Fibroblast of lung (primary cell): ENCODE measurements around the gene RAPGEF2. TPM values are rescaled to one million over a fixed set of nuclear protein-coding genes. Genes with fewer than 3 reads are reported as not detected.
A peak's percentile ranks its signal among the peaks of the same experiment; 100 is the strongest.

ENCODE experiments used
- DNase-seq, 2 donors: peaks; one replicate each; pipeline versions ENCODE4 v3.0.0 to v3.0.0-alpha.2; 2010; ENCODE audit warnings: low read depth in 2 of 2
- H2AFZ ChIP-seq: 2 replicates; pipeline ENCODE4 v1.5.1; 2012; ENCODE audit warnings: low read length, control low read depth, inconsistent platforms
- H3K27ac ChIP-seq: 2 replicates; pipeline ENCODE4 v1.5.1; 2011; ENCODE audit warnings: low read length, control low read depth; ENCODE audit not compliant: insufficient read depth
- H3K27me3 ChIP-seq: 2 replicates; pipeline ENCODE4 v1.5.1; 2011; ENCODE audit warnings: mild to moderate bottlenecking, low read length; ENCODE audit not compliant: control insufficient read depth, insufficient read depth
- H3K36me3 ChIP-seq: 2 replicates; pipeline ENCODE4 v1.5.1; 2011; ENCODE audit warnings: low read length; ENCODE audit not compliant: control insufficient read depth, insufficient read depth
- H3K4me1 ChIP-seq: 2 replicates; pipeline ENCODE4 v1.5.1; 2011; ENCODE audit warnings: low read length; ENCODE audit not compliant: control insufficient read depth, insufficient read depth; ENCODE audit errors: extremely low read depth
- H3K4me2 ChIP-seq: 2 replicates; pipeline ENCODE4 v1.5.1; 2011; ENCODE audit warnings: low read length, control low read depth; ENCODE audit not compliant: insufficient read depth; ENCODE audit errors: extremely low read depth
- H3K4me3 ChIP-seq, 4 experiments: fragments of 200-600 bp in 1 of 4; sonication (generic) in 1 of 4; replicated peaks in 1 of 4; 2 replicates each; pipeline ENCODE4 v1.5.1; 2011 to 2016; ENCODE audit warnings: low read length in 4 of 4, low read depth in 3 of 4, mild to moderate bottlenecking in 3 of 4, control low read depth in 2 of 4, inconsistent platforms in 1 of 4, mixed read lengths in 1 of 4; ENCODE audit not compliant: insufficient read depth in 1 of 4; ENCODE audit errors: control extremely low read depth in 1 of 4
- H3K79me2 ChIP-seq: 2 replicates; pipeline ENCODE4 v1.5.1; 2012; ENCODE audit warnings: mild to moderate bottlenecking, low read length, inconsistent platforms; ENCODE audit not compliant: control insufficient read depth, insufficient read depth
- H3K9ac ChIP-seq: 2 replicates; pipeline ENCODE4 v1.5.1; 2011; ENCODE audit warnings: mild to moderate bottlenecking, low read length, control low read depth; ENCODE audit not compliant: insufficient read depth
- H3K9me3 ChIP-seq: 2 replicates; pipeline ENCODE4 v1.5.1; 2012; ENCODE audit warnings: low read depth, low read length; ENCODE audit not compliant: control insufficient read depth, insufficient read depth
- H4K20me1 ChIP-seq: 2 replicates; pipeline ENCODE4 v1.5.1; 2011; ENCODE audit warnings: low read length; ENCODE audit not compliant: control insufficient read depth, insufficient read depth; ENCODE audit errors: extremely low read depth
- EZH2 ChIP-seq: IDR thresholded peaks from 2 replicates; pipeline ENCODE4 v1.5.1; 2012; ENCODE audit warnings: low read length, control low read depth, mild to moderate bottlenecking; ENCODE audit errors: missing control alignments
- polyA plus RNA-seq, 2 donors: library from polyadenylated mRNA; depleted of rRNA in 1 of 2; stranded (reverse) in 1 of 2; unstranded in 1 of 2; fragments of >200 nt; gene quantifications; 2 replicates each; pipeline ENCODE4 v1.2.1, GENCODE V29; 2011 to 2012; ENCODE audit warnings: missing spikeins in 1 of 2
- total RNA-seq: library from RNA; depleted of rRNA; stranded (reverse); fragments of >200 nt; gene quantifications from 2 replicates; pipeline ENCODE4 v1.2.1, GENCODE V29; 2014
- TF ChIP-seq, protein P1 (sequence below), 2 donors: IDR thresholded peaks in 1 of 2; conservative IDR thresholded peaks in 1 of 2; 1 replicate in 1 of 2; 2 replicates in 1 of 2; pipeline ENCODE4 v1.5.1; 2011 to 2012; ENCODE audit warnings: low read length in 2 of 2, control low read depth in 1 of 2, inconsistent platforms in 1 of 2, low read depth in 1 of 2, mild to moderate bottlenecking in 1 of 2

The RAPGEF2 gene
- total and polyA plus RNA-seq, 2 donors (not counting 1 experiment from before 2014, with no cell fraction given) = 45.5 to 58.5 TPM

GRCh38 chr4:159240046-159240445 is 137.2 kb downstream of the RAPGEF2 start:
- Histone ChIP-seq H4K20me1 (no peaks in the 10 kb centered on the region), H3K4me1 (no peaks in the 10 kb centered on the region), H3K36me3 (no peaks in the 10 kb centered on the region), H3K9me3 (no peaks in the 10 kb centered on the region), H3K9ac (no peak overlapping the region), H2AFZ (no peak overlapping the region), H3K4me2 (no peak overlapping the region), H3K4me3 (no peak overlapping the region), H3K27ac (no peak overlapping the region), H3K27me3 (no peaks in the 10 kb centered on the region), H3K79me2 (peaks cover 2% of the 10 kb centered on the region)
- no peak for DNase-seq
- TF ChIP-seq EZH2 = no peak
- TF ChIP-seq, protein P1, sequence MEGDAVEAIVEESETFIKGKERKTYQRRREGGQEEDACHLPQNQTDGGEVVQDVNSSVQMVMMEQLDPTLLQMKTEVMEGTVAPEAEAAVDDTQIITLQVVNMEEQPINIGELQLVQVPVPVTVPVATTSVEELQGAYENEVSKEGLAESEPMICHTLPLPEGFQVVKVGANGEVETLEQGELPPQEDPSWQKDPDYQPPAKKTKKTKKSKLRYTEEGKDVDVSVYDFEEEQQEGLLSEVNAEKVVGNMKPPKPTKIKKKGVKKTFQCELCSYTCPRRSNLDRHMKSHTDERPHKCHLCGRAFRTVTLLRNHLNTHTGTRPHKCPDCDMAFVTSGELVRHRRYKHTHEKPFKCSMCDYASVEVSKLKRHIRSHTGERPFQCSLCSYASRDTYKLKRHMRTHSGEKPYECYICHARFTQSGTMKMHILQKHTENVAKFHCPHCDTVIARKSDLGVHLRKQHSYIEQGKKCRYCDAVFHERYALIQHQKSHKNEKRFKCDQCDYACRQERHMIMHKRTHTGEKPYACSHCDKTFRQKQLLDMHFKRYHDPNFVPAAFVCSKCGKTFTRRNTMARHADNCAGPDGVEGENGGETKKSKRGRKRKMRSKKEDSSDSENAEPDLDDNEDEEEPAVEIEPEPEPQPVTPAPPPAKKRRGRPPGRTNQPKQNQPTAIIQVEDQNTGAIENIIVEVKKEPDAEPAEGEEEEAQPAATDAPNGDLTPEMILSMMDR (conservative IDR thresholded peaks at IDR 0.05 in 1 of 2, IDR thresholded peaks at IDR 0.05 in 1 of 2; ENCODE audit: low read depth in 1 of 2, low read length in 2 of 2) = no peak

GRCh38 chr4:159240687-159241086 is 137.8 kb downstream of the RAPGEF2 start:
- no peak overlapping the region for H2AFZ ChIP-seq
- no peaks in the 10 kb centered on the region for H3K9me3 ChIP-seq
- H3K27ac ChIP-seq = no peak overlapping the region

DNA sequence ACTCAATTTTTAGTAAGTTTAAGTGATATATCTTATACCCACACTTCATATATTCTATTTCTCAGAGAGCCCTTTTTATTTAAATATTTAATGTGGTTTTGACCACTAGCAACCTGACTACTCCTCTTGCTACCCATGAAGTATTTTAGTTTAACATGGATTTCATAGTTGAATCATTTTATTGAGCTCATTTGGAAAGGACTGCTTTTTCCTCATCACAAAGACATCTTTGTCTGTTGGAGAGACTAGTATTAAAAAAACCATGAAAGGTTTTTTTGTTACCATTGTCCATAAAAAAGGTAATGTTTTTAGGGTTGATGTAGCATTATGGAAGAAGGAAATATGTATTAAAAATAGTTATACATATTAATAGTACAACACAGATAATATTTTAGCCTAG is 139.5 kb downstream of the RAPGEF2 start:
- Histone ChIP-seq H3K79me2 (peaks cover 2% of the 10 kb centered on the region), H3K9me3 (no peaks in the 10 kb centered on the region), H3K9ac (no peak overlapping the region), H3K4me3 (no peak overlapping the region), H3K4me1 (no peaks in the 10 kb centered on the region), H3K27ac (no peak overlapping the region), H4K20me1 (no peaks in the 10 kb centered on the region), H3K27me3 (no peaks in the 10 kb centered on the region), H3K36me3 (no peaks in the 10 kb centered on the region), H2AFZ (no peak overlapping the region), H3K4me2 (no peak overlapping the region)
- no peak for TF ChIP-seq EZH2
- TF ChIP-seq, protein P1 (conservative IDR thresholded peaks at IDR 0.05 in 1 of 2, IDR thresholded peaks at IDR 0.05 in 1 of 2; ENCODE audit: low read depth in 1 of 2, low read length in 2 of 2) = no peak
- DNase-seq = no peak

More at GRCh38 chr4:159240687-159241086, 137.8 kb downstream of the RAPGEF2 start:
- Histone ChIP-seq H3K79me2 (peaks cover 2% of the 10 kb centered on the region), H3K4me3 (no peak overlapping the region), H3K36me3 (no peaks in the 10 kb centered on the region), H3K27me3 (no peaks in the 10 kb centered on the region), H3K4me2 (no peak overlapping the region), H3K4me1 (no peaks in the 10 kb centered on the region), H4K20me1 (no peaks in the 10 kb centered on the region), H3K9ac (no peak overlapping the region)
- DNase-seq = peak in 1 of 2 donors; percentile 64
- TF ChIP-seq EZH2 = no peak
- TF ChIP-seq, protein P1 (conservative IDR thresholded peaks at IDR 0.05 in 1 of 2, IDR thresholded peaks at IDR 0.05 in 1 of 2; ENCODE audit: low read depth in 1 of 2, low read length in 2 of 2) = no peak
